ENCODE measurements around the gene ATOH8. TPM values are rescaled to one million over a fixed set of nuclear protein-coding genes. Genes with fewer than 3 reads are reported as not detected.

ATOH8 gene
- total and polyA plus RNA-seq, 2 donors (not counting 3 experiments of a cell fraction or from before 2014, with no cell fraction given) = 10.3 to 12.8 TPM

DNA sequence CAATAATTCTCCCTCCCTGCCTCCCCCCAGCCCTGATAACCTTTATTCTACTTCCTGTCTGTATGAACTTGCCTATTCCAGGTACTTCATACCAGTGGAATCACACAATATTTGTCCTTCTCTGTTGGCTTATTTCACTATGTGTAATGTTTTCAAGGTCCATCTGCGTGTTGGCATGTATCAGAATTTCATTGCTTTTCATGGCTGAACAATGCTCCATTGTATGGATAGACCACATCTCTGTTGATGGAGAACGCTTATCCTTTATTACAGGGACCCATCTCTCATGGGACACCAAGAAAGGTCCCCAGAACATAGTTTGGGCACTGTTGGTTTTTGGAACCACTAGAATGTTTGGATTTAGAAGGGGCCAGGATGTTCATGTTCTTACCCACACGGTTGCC lies 40.2 kb downstream of the ATOH8 start:
- POLR2A ChIA-PET = no interaction called here
- H3K4me1 ChIP-seq (ENCODE audit: control insufficient read depth, extremely low read depth, insufficient read depth, low read length) = peaks cover 25% of the 10 kb centered on the region
- intact Hi-C loops (cut with micrococcal nuclease) = no loop called here

More for the DNA sequence above, 40.2 kb downstream of the ATOH8 start:
- H2AFZ ChIP-seq (ENCODE audit: low read depth, low read length) = no peak overlapping the region
- dilution Hi-C loops (cut with MboI; ENCODE audit: extremely low pct_ligation_motif_present, low sequenced_read_pairs) = no loop called here
- no peak overlapping the region for H3K4me3 ChIP-seq (replicated peaks in 1 of 3; ENCODE audit: insufficient read depth in 1 of 3, low read depth in 1 of 3, low read length in 3 of 3)
- CTCF ChIA-PET = interaction anchor here (1.1 to 2.3 kb wide), 7 partner anchors 12 to 65 kb away, joined by 4 to 11 read pairs (median 5); partner anchors contain the start of gene ATOH8
- H3K9me1 ChIP-seq (replicated peaks; ENCODE audit: control insufficient read depth, extremely low read depth, insufficient read depth, low read length) = no peaks in the 10 kb centered on the region
- H3K9ac ChIP-seq (replicated peaks; ENCODE audit: extremely low read depth, insufficient read depth, low read length) = no peak overlapping the region
- no peak overlapping the region for H3K27ac ChIP-seq (ENCODE audit: insufficient read depth, low read depth, low read length)
- no peaks in the 10 kb centered on the region for H3K9me3 ChIP-seq (replicated peaks; ENCODE audit: control insufficient read depth, insufficient read depth, low read length)
- no TSS peak for BruUV-seq (replicated peaks)
- H3K4me2 ChIP-seq (ENCODE audit: insufficient read depth, low read length) = no peak overlapping the region
- no peaks in the 10 kb centered on the region for H3K79me2 ChIP-seq (ENCODE audit: control insufficient read depth, insufficient read depth, low read length)
- no peaks in the 10 kb centered on the region for H3K36me3 ChIP-seq (ENCODE audit: control insufficient read depth in 2 of 2, extremely low read depth in 1 of 2, insufficient read depth in 2 of 2, low read length in 2 of 2)
- DNase-seq (ENCODE audit: low read depth, low spot score) = no peak
- H4K20me1 ChIP-seq (replicated peaks; ENCODE audit: control insufficient read depth, extremely low read depth, insufficient read depth, low read length) = no peaks in the 10 kb centered on the region
- H3K27me3 ChIP-seq (ENCODE audit: control insufficient read depth in 2 of 2, insufficient read depth in 2 of 2, low read length in 2 of 2) = no peaks in the 10 kb centered on the region
- no peak for FAIRE-seq
- TF ChIP-seq POLR2A (IDR thresholded peaks at IDR 0.05; ENCODE audit: low read depth, low read length) = no peak
- no peak for TF ChIP-seq POLR2AphosphoS5 (IDR thresholded peaks at IDR 0.05; ENCODE audit: insufficient read depth, low read depth, low read length)
- no peak for TF ChIP-seq EZH2 (IDR thresholded peaks at IDR 0.05; ENCODE audit: borderline replicate concordance, low read depth, low read length, severe bottlenecking)
- no peak for TF ChIP-seq JUN (IDR thresholded peaks at IDR 0.05; ENCODE audit: borderline replicate concordance, insufficient read depth, insufficient read length, low read depth)
- no peak for TF ChIP-seq MYC (IDR thresholded peaks at IDR 0.05; ENCODE audit: low read depth, low read length)
- no peak for TF ChIP-seq FOS (IDR thresholded peaks at IDR 0.05; ENCODE audit: borderline replicate concordance, insufficient read depth, low read length)
- TF ChIP-seq, protein P1, sequence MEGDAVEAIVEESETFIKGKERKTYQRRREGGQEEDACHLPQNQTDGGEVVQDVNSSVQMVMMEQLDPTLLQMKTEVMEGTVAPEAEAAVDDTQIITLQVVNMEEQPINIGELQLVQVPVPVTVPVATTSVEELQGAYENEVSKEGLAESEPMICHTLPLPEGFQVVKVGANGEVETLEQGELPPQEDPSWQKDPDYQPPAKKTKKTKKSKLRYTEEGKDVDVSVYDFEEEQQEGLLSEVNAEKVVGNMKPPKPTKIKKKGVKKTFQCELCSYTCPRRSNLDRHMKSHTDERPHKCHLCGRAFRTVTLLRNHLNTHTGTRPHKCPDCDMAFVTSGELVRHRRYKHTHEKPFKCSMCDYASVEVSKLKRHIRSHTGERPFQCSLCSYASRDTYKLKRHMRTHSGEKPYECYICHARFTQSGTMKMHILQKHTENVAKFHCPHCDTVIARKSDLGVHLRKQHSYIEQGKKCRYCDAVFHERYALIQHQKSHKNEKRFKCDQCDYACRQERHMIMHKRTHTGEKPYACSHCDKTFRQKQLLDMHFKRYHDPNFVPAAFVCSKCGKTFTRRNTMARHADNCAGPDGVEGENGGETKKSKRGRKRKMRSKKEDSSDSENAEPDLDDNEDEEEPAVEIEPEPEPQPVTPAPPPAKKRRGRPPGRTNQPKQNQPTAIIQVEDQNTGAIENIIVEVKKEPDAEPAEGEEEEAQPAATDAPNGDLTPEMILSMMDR (IDR thresholded peaks at IDR 0.05; ENCODE audit: extremely low read depth in 1 of 2, insufficient read depth in 1 of 2, low read depth in 1 of 2, low read length in 2 of 2) = no peak
- no peak for TF ChIP-seq GATA2 (IDR thresholded peaks at IDR 0.05; ENCODE audit: insufficient read depth, insufficient read length, low read depth, low read length)
- TF ChIP-seq, protein P2, sequence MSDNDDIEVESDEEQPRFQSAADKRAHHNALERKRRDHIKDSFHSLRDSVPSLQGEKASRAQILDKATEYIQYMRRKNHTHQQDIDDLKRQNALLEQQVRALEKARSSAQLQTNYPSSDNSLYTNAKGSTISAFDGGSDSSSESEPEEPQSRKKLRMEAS (IDR thresholded peaks at IDR 0.05; ENCODE audit: insufficient read depth, insufficient read length) = no peak

Measured in endothelial cell of umbilical vein (primary cell).